GM21367 (cell line): ENCODE data around the gene NTRK2.

ENCODE experiments used
- ATAC-seq: cut with Tn5 transposase; IDR thresholded peaks from one replicate; pipeline ENCODE4 v1.9.1; 2021; ENCODE audit not compliant: unreplicated experiment

The NTRK2 gene

DNA sequence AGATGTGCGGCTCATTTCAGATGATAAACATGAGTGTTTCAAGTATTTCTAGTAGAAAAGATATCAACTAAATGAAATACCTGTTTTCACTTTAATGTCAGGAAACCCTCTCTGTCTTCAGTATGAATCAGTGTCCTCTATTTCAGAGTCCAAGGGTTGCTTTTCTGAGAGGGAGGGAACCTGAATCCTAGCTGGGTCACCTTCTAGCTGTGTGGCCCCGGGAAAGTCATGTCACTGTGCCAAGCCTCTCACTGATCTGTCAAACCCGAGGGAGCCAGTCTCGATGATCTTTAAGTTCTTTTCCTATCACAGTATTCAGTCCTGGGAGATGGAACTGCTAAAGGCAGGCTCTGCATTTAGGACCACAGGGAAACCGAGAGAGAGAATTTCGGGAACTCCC, 258.9 kb downstream of the NTRK2 start:
- no peak for ATAC-seq

DNA sequence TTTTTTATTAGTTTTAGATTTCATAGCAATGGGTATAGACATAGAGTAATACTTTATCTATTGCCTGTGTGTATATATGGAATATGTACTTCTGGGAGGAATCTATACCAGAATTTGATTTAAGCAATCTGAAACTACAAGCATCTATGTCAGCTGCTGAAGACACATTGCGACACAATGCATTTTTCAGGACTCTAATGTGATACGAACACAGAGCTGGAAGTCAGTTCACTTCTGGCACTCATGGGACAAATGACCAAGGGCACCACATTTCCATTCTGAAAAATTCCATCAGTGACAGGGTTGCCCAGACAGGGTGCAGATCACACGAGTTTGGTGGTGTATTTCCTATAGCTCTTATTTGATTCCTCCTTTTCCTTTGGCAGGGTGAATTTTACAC, 259.5 kb downstream of the NTRK2 start:
- ATAC-seq = no peak

DNA sequence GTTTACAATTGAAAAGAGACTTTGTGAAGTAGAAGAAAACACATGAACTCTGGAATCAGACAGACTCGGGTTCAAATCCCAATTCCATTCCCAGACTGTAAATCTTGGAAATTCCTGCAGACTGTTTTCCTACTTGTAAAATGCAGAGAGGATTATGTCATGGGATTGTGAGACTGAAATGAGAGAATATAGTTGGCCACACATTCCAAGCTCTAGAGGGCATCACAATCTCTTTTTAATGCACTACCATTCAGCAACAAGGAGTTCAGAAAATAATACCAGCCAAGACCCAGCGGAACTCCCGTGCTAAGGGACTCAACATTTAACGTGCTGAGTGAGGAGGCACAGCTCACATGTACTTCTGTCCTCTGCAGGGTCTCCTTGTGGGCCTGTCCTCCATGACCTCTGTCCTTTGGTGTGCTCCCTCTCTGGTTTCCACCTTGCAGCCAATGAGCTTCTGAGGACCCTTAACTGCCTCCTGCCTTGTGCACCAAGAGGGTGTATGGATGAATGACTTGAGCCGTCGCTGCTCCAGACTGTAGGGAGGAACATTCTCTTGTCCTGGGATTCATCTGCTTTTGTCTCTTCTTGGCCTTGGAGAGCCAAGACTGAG, 263.5 kb downstream of the NTRK2 start:
- no peak for ATAC-seq

DNA sequence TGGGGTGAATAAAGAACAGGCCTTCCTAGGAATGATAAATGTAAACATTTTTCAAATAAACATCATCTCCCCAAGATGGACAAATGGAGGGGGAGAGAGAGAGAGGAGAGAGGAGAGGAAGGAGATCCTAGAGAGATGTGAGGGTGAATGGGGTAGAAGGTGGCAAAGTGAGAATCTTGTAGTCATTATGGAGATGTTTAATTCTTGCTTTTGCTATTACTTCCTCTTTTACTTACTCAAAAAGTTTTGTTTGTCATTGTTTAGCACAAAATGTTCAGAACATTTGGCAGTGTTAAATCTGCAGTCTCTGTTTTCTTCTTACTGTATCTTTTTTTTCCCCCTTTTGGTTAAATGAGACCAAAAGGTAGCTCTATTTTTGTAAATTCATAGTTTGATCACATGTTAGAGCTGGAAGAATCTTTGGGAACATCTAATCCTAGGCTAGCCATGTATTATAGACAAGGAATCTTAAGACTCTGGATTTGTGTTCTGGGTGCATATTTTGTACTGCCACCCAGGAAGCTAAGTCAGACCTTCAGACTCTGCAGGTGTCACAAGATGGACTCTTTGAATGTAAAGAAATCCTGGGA, 266.1 kb downstream of the NTRK2 start:
- no peak for ATAC-seq

DNA sequence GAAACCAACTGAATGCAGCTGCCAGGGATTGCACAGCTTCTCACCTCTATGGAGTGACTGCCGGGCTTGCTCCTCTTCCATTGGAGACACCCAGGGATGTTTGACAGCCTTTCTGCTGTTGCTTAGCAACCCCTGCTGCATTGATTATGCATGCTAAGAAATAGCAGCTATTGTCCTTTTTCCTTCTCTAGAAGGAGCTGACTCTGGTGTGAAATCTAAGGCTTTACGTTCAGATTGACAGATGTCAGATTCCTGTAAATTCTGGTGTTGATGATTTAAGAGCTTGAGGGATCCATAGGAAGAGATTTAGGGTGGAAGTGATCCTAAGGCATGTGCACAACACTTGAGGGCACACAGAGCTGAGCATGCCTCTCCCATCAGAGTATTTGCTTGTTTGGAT, 267.7 kb downstream of the NTRK2 start:
- ATAC-seq = no peak

DNA sequence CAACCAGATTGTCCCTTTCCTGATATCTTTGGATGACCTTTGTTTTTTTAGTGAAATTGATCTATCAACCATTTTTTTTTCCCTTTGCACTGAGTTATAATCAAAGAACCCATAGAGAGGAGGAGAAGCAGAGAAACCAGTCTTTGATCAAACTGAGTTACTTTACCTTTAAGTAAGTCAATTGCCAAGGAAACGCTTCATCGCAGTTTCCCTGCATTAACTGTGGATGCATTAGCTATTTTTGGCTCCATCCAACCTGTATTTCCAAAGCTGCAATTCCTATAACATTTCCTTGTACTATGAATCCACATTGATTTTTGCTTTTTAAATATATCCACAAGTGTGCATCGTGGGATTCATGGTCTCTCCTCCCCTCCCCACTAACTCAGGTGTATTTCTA, 268.1 kb downstream of the NTRK2 start:
- no peak for ATAC-seq

DNA sequence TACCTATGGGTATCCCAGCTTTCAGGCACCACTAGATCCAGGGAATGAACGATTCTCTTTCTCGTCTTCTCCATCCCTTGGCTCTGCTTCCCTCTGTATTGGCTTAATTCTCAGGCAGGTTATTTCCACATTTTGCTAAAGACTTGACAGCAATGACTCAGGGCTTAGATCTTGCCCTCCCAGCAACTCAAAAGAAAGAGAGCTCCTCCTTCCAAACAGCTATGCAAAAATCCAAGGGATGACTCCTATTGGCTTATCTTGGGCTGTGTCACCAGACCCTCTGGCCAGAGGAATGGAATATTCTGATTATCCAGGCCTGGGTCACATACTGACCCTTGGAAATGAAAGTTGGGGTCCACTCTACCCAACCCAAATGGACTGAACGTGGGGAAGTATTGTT, 270.2 kb downstream of the NTRK2 start:
- no peak for ATAC-seq

DNA sequence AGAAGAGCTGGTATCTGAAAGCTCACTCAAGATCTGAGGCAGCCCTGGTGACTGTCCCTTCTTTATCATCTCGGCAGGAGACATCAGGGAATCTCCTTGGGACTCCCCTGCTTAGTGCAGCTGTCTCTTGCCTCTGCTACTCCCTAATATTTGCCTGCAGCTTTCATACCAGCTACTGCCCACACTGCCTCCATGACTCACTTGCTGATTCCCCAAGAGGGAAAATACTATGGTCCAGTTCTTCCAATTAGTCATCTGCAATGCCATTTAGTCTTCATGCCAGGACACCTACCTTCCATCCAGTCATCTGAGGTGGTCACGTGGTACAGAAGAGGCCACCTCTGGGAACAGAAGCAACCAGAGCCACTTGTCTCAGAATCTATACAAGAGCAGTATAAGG, 270.8 kb downstream of the NTRK2 start:
- no peak for ATAC-seq

DNA sequence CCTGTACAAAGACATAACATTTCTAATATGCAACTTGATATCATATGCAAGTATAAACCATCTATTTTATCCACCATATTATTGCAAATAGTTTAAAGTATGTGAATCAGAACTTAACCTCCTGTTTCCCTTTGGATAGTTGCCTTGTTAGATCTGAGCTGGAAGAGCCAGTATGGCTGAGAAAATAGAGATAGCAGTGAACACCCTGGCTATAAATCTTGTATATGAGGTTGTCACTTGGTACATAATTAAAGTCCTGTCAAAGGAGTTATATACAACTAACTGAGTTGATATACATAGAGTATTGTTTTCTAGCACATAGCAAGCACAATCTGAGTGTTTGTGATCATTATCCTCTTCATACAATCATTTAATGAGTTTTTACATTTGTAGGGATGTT, 272.3 kb downstream of the NTRK2 start:
- ATAC-seq = no peak

DNA sequence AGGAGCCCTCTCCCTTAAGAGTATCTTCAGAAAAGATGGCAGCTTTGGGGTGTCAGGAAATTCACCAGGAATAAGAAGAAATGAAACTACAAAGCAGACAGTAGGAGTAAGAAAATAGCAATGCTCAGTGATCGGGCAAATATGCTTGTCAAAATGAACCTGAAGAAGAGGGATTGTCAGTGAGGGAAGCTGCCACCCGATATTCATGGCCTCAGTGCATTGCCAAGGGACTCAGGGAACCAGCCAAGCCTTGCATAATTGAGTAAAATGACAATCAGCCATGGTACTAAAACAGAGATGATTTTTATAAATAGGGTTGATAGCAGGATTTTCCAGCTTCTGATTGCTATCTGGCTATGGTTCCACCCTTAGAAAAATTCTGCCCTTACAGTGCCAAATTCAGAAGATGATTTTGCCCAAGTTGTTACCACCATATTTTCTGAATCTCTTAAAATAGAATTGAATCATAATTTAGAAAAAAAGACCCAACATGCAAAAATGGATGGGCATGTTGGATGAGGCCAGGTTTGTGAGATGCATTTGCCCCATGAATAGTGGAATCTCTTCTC, 274.0 kb downstream of the NTRK2 start:
- ATAC-seq = no peak

DNA sequence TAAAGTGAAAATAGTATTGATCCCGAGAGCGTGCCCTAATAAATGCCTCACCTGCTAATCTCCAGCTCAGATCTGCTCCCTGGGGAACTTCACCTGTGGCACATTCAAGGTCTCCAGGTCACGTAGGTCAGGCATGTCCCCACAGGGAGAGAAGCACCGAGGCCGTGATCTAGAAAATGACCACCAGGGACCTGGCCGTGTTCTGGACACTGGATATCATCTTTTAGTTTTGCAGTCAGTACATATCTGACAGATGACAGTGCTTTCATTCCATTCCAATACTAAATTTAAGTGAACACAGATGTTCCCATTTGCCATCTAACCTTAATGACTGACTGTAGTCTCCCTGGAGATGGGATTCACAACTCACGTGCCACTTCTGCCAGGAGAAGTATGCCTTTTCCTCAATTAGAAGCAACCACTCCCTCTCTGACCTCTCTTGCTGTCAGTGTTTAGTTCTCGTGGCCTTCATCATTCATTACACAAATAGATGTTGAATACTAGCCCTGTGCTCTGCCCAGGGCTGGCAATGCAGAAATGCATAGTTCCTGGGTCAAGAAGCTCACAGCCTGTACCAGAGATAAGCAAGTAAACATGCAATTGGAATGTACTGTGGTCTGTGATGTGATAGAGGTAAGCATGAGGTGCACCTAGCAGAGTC, 276.5 kb downstream of the NTRK2 start:
- no peak for ATAC-seq

DNA sequence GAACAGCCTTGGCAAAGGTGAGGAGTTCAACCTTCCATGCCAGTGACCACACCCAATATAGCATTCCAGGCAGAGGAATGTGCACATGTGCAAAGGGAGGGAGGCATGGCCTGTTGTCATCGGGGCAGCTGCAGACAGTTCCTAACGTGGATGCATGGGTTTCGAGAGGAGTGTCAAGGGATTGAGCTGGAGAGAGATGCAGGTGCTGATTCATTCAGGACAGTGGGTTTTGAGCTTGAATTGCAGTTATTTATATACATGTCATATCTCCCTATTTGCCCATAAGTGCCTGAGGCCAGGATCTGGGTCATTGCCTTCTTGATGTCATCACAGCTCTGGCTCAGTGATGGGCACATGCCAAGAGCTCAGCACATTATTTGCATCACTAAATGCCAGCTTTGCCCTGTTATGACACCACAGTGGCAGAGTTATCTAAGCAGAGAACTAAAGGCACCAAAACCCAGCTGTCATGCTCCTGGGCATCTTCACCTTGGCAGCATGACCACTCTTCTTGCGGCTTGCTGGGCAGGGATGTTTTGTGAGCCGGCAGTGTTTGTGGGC, 278.0 kb downstream of the NTRK2 start:
- no peak for ATAC-seq

DNA sequence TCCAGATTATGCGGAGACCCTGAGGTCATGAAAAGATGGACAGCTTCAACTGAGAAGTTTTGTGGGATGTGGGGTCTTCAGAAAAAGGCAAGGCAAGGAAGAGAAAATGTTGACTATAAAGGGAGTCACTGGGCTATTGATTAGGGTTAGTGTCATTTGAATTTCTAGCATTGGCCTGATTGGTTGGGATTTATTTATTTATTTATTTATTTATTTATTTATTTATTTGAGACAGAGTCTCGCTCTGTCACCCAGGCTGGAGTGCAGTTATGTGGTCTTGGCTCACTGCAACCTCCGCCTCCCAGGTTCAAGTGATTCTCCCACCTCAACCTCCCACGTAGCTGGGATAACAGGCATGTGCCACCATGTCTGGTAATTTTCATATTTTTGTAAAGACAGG, 279.7 kb downstream of the NTRK2 start:
- no peak for ATAC-seq

DNA sequence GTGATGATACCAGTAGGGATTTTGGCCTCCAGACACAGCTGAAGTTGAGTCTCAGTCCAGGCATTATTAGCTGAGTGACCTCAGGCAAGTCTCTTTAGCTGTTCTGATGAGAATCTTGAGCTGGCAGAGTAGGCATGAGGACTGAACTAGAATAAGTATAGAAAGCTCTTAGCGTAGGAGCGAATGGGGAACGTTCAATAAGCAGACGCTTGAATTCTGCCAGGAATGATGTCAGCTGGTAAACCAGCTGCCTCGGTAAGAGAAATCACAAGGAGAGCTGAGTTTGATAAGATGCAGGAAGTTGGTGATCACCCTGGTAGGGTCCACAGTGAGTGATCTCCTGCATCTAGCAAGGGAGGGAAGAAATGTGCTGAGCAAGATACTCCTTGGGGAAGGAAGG, 280.4 kb downstream of the NTRK2 start:
- ATAC-seq = no peak

DNA sequence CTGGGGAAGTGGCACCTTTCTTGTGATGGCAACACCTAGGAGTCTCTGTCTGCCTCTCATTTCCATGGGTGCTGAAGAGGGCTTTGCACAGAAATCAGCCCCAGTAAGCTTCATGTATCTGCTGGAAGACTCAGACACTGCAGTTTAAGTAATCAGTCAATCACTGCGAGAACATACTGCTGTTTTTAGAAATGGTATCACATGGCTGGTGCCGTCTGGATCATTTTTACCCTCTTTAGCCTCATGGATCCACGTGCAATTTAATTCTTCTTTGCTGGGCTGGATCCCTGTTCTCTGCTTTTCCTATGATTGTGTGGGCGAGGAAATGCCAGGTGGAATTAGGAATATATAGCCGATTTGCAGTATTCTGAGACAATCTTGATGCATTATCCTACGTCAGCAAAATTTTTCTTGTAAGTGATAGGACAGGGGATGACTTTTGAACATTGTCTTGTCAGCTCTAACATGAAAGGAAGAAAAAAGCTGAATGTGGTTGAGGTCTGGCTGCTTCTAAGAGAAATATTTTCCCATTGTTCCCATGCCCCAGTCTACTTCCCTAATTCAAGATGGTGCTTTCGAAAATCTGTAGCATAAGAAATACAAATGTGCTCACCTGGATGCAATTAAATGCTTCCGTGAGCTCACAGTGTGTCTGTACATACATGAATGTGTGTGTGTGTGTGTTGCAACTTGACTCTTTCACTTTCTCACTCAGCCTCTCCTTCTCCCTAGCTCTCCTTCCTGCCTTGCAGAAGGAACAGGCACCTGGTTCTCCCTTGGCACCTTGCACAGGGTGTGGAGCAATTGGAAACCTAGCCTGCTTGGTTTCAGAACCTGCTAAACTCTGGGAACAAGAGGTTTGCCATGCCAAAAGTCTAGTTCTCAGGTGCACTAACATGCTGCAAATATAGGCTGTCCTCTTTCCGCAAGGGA, 281.6 kb downstream of the NTRK2 start:
- ATAC-seq = no peak

DNA sequence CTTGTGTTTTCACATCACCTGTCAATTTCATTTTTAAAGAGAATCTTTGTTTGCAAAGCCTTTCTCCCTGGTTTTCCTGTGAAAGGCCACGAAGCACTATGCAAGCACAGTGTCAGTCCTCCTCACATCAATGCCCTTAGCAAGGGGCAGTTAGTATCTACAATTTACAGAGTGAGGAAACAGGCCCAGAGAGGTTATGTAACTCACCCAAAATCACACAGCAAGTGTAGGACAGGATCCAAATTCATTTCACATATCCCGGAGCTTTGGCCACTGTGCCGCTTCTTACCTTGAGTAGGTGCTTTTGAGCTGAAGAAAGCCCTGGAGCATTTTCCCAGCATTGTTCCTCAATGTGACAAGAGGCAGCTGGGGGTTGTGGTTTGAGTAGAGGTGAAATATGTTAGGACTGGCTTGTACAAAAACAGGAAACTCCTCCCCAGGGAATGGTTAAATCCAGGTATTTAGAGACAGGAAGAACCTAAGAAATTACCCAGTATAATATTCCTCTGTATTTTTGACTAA, 283.8 kb downstream of the NTRK2 start:
- no peak for ATAC-seq

DNA sequence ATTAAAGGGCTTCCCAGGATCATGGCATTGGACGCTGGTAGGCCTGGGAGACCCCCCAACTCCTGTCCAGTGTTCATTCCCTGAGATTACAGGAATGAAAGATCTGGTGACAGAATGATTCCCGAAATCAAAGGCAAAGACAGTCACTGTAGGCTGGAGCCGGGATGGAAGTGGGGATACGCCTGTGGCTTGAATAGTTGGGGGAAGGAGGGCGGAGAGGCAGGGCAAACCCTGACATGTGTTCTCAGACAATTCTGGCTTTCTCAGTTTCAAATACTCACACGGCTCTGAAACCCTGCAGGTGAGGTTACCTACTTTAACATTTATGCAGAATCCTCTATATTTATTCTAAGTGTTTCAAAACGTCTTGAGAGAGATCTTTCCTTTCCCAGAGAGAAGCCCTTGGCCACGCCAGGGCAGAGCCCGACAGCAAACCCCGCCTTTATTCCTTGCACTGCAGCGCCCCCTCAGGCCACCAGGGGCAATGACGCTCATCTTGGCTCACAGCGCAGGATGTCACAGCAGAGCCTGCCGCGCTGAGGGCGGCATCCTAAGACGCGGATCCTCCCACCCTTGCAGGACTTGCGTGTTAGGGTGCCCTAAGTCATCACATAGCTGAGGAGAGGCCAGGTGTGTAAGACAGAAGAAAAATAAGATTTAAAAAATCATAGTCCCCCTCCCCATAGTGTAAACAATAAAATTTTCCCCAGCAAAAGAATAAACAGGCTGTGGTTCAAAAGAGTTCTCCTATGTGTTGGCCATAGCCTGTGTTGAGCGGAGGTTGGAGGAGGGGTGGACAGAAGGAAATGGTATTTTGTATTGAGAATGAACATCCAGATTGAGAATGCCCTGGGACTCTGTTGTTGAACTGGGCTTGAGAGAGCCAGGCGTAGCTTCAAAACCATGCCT, 284.5 kb downstream of the NTRK2 start:
- ATAC-seq = peak; percentile 98

DNA sequence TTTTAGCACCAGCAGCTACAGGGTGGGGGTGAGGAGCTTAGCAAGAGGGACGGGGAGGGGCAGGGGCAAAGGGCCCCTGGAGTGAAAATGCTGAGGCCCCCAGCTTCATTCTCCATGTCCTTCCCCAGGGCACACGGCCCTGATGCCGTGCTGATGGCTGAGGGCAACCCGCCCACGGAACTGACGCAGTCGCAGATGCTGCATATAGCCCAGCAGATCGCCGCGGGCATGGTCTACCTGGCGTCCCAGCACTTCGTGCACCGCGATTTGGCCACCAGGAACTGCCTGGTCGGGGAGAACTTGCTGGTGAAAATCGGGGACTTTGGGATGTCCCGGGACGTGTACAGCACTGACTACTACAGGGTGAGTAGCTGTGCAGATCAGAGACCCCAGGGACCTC, 285.6 kb downstream of the NTRK2 start:
- no peak for ATAC-seq

DNA sequence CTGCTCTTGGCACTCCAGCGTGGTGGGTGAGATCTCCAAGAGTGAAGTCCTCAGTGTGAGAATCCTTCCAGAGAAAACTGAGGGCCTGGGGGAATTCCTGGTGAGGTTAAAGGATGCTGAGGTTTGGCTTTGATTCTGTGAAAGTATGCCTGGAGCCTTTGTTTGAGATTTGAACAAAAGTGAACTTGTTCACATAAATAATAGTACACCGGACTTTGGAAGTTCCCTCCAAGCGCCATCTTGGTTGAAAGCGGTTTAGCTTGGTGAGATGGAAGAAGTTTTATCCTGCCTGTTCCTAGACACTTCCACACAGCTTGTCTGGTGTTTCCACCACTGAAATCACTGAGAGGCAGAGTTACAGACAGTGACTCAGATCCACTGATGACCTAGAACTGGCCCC, 286.4 kb downstream of the NTRK2 start:
- ATAC-seq = no peak

DNA sequence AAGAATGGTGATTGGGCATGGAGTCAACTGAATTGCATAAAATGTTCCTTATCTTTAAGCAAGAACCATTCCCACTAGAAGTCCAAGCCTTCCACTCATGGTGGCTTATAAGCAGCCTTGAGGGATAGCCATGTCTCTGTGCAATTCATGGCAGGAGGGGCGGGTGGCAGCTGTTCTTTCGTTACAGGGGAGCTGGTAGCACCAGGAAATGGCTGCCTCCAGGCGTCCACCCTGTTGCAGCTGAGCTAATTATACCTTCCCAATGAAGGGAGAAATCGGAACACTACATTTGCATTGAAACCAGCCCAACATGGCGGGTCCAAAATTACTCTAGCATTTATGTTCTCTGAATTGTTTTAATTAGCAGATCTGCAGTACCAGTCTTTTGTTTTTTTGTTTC, 289.8 kb downstream of the NTRK2 start:
- no peak for ATAC-seq
